GM23338 (cell line): ENCODE measurements around the gene RFX3. TPM values are rescaled to one million over a fixed set of nuclear protein-coding genes. Genes with fewer than 3 reads are reported as not detected.

ENCODE experiments used
- ATAC-seq: fragments of 200-7000 bp; cut with Tn5 transposase; 3 replicates; pipeline ENCODE4 v1.9.1; 2020
- DNase-seq: peaks from one replicate; pipeline ENCODE4 v3.0.0-alpha.2; 2015; ENCODE audit warnings: low spot score
- H2AFZ ChIP-seq: fragments of 200-600 bp; sonication (generic); 2 replicates; pipeline ENCODE4 v1.8.0; 2016; ENCODE audit warnings: antibody characterized with exemption, mild to moderate bottlenecking, moderate library complexity
- H3F3A ChIP-seq: fragments of 200-600 bp; sonication (generic); replicated peaks from 2 replicates; pipeline ENCODE4 v1.8.0; 2017; ENCODE audit warnings: antibody characterized with exemption, mixed run types, low read depth
- H3K27ac ChIP-seq: fragments of 200-600 bp; sonication (generic); 2 replicates; pipeline ENCODE4 v1.6.1; 2016; ENCODE audit warnings: low read depth
- H3K27me3 ChIP-seq: fragments of 200-600 bp; sonication (generic); 2 replicates; pipeline ENCODE4 v1.8.0; 2016; ENCODE audit warnings: mild to moderate bottlenecking, mixed run types, moderate library complexity; ENCODE audit not compliant: insufficient read depth
- H3K36me3 ChIP-seq: fragments of 200-600 bp; sonication (generic); 2 replicates; pipeline ENCODE4 v1.8.0; 2016; ENCODE audit warnings: mild to moderate bottlenecking; ENCODE audit not compliant: insufficient read depth
- H3K4me1 ChIP-seq: fragments of 200-600 bp; sonication (generic); 2 replicates; pipeline ENCODE4 v1.8.0; 2016; ENCODE audit warnings: mild to moderate bottlenecking, moderate library complexity; ENCODE audit not compliant: insufficient read depth
- H3K4me2 ChIP-seq: fragments of 200-600 bp; sonication (generic); 2 replicates; pipeline ENCODE4 v1.7.1; 2017; ENCODE audit warnings: mixed run types
- H3K4me3 ChIP-seq: fragments of 200-600 bp; sonication (generic); 2 replicates; pipeline ENCODE4 v1.6.1; 2016; ENCODE audit warnings: mixed run types
- H3K79me2 ChIP-seq: fragments of 200-600 bp; sonication (generic); replicated peaks from 2 replicates; pipeline ENCODE4 v1.8.0; 2017; ENCODE audit warnings: mild to moderate bottlenecking; ENCODE audit not compliant: insufficient read depth
- H3K9me2 ChIP-seq: fragments of 200-600 bp; sonication (generic); 2 replicates; pipeline ENCODE4 v1.8.0; 2017; ENCODE audit not compliant: insufficient read depth
- H4K20me1 ChIP-seq: fragments of 200-600 bp; sonication (generic); replicated peaks from 2 replicates; pipeline ENCODE4 v1.8.0; 2017; ENCODE audit warnings: mild to moderate bottlenecking; ENCODE audit not compliant: insufficient read depth
- H3K27ac Mint-ChIP-seq: 2 replicates; pipeline ENCODE4 v1.8.0; 2020; ENCODE audit warnings: inconsistent platforms, mild to moderate bottlenecking, moderate library complexity, mixed read lengths
- H3K27me3 Mint-ChIP-seq: 3 replicates; pipeline ENCODE4 v1.8.0; 2022; ENCODE audit warnings: low read depth, mild to moderate bottlenecking, moderate library complexity, mixed read lengths, inconsistent platforms; ENCODE audit not compliant: insufficient read depth, poor library complexity
- H3K36me3 Mint-ChIP-seq: 3 replicates; pipeline ENCODE4 v1.8.0; 2021; ENCODE audit warnings: low read depth, mild to moderate bottlenecking, inconsistent platforms, moderate library complexity, mixed read lengths
- H3K4me1 Mint-ChIP-seq: 3 replicates; pipeline ENCODE4 v1.8.0; 2020; ENCODE audit warnings: mild to moderate bottlenecking, inconsistent platforms, mixed read lengths
- H3K4me3 Mint-ChIP-seq: 3 replicates; pipeline ENCODE4 v1.8.0; 2021; ENCODE audit warnings: moderate library complexity, mild to moderate bottlenecking, inconsistent platforms, mixed read lengths
- H3K9me3 Mint-ChIP-seq: 3 replicates; pipeline ENCODE4 v1.8.0; 2020; ENCODE audit warnings: moderate library complexity, mild to moderate bottlenecking, inconsistent platforms, mixed read lengths
- CREB1 ChIP-seq: fragments of 250-450 bp; sonication (Bioruptor Pico); IDR thresholded peaks from 2 replicates; pipeline ENCODE4 v1.5.0; 2020; ENCODE audit warnings: low read depth, mild to moderate bottlenecking, moderate library complexity
- CTCF ChIP-seq, 2 experiments: fragments of 200-600 bp in 1 of 2; sonication (generic) in 1 of 2; conservative IDR thresholded peaks; 2 replicates each; pipeline versions ENCODE4 v1.5.1 to v1.6.1; 2016 to 2017; ENCODE audit warnings: antibody characterized with exemption in 2 of 2, low read depth in 2 of 2, mild to moderate bottlenecking in 2 of 2, moderate library complexity in 1 of 2
- EZH2 ChIP-seq: fragments of 200-600 bp; sonication (generic); IDR thresholded peaks from one replicate; pipeline ENCODE4 v1.8.0; 2017; ENCODE audit warnings: antibody characterized with exemption, mild to moderate bottlenecking, low read depth; ENCODE audit not compliant: unreplicated experiment
- EZH2phosphoT487 ChIP-seq: fragments of 200-600 bp; sonication (generic); IDR thresholded peaks from one replicate; pipeline ENCODE4 v1.8.1; 2018; ENCODE audit warnings: antibody characterized with exemption; ENCODE audit not compliant: unreplicated experiment
- JUNB ChIP-seq: IDR thresholded peaks from one replicate; pipeline ENCODE4 v1.6.1; 2016; ENCODE audit warnings: antibody characterized with exemption; ENCODE audit not compliant: unreplicated experiment
- NANOG ChIP-seq: IDR thresholded peaks from 2 replicates; pipeline ENCODE4 v1.6.1; 2016; ENCODE audit warnings: antibody characterized with exemption, borderline replicate concordance
- POLR2AphosphoS5 ChIP-seq: IDR thresholded peaks from 2 replicates; pipeline ENCODE4 v1.6.1; 2016; ENCODE audit warnings: antibody characterized with exemption, low read depth
- STAT1 ChIP-seq: IDR thresholded peaks from one replicate; pipeline ENCODE4 v1.6.1; 2016; ENCODE audit warnings: antibody characterized with exemption; ENCODE audit not compliant: unreplicated experiment
- ZNF114 ChIP-seq: fragments of 250-450 bp; sonication (Bioruptor Pico); IDR thresholded peaks from 2 replicates; pipeline ENCODE4 v1.5.0; 2020; ENCODE audit warnings: mild to moderate bottlenecking, moderate library complexity
- ZNF331 ChIP-seq: fragments of 250-450 bp; sonication (Bioruptor Pico); IDR thresholded peaks from 2 replicates; pipeline ENCODE4 v1.5.0; 2020; ENCODE audit warnings: low read depth, mild to moderate bottlenecking, moderate library complexity
- ZNF462 ChIP-seq: fragments of 250-450 bp; sonication (Bioruptor Pico); IDR thresholded peaks from 2 replicates; pipeline ENCODE4 v1.5.0; 2020; ENCODE audit warnings: mild to moderate bottlenecking, moderate library complexity
- polyA plus RNA-seq: library from polyadenylated mRNA; unstranded; fragments of >200 nt; fragmentation: Nextera tagmentation; extraction: Ambion mirVana; gene quantifications from 2 replicates; pipeline ENCODE4 v1.2.1, GENCODE V29; 2016
- total RNA-seq: library from RNA; depleted of rRNA; stranded (reverse); fragments of >200 nt; shearing (Covaris generic); gene quantifications from 2 replicates; pipeline ENCODE4 v1.2.3, GENCODE V29; 2014
- TF ChIP-seq, protein P1 (sequence below): IDR thresholded peaks from 2 replicates; pipeline ENCODE4 v1.6.1; 2016; ENCODE audit warnings: antibody characterized with exemption
- TF ChIP-seq, protein P2 (sequence below): IDR thresholded peaks from one replicate; pipeline ENCODE4 v1.6.1; 2018; ENCODE audit warnings: antibody characterized with exemption; ENCODE audit not compliant: unreplicated experiment

Gene RFX3
- total and polyA plus RNA-seq, 2 experiments from 2014 or later: 9.8 to 22.1 TPM

GRCh38 chr9:3177936-3178335, 347.9 kb downstream of the RFX3 start:
- H2AFZ ChIP-seq: no peak overlapping the region
- H3K36me3 Mint-ChIP-seq: no peaks in the 10 kb centered on the region
- peaks cover 24% of the 10 kb centered on the region for H3K27me3 Mint-ChIP-seq
- no peaks in the 10 kb centered on the region for H3K9me2 ChIP-seq
- no peak overlapping the region for H3K4me2 ChIP-seq
- H3F3A ChIP-seq: no peaks in the 10 kb centered on the region
- no peaks in the 10 kb centered on the region for H3K9me3 Mint-ChIP-seq
- no peaks in the 10 kb centered on the region for H3K36me3 ChIP-seq
- ATAC-seq (no peak), DNase-seq (no peak)
- no peak for TF ChIP-seq EZH2phosphoT487
- TF ChIP-seq ZNF462 (CRISPR knock-in tag): no peak
- TF ChIP-seq NANOG: no peak
- no peak for TF ChIP-seq ZNF331 (CRISPR knock-in tag)
- TF ChIP-seq CTCF (conservative IDR thresholded peaks at IDR 0.05; ENCODE audit: low read depth in 2 of 2): no peak
- TF ChIP-seq, protein P1, sequence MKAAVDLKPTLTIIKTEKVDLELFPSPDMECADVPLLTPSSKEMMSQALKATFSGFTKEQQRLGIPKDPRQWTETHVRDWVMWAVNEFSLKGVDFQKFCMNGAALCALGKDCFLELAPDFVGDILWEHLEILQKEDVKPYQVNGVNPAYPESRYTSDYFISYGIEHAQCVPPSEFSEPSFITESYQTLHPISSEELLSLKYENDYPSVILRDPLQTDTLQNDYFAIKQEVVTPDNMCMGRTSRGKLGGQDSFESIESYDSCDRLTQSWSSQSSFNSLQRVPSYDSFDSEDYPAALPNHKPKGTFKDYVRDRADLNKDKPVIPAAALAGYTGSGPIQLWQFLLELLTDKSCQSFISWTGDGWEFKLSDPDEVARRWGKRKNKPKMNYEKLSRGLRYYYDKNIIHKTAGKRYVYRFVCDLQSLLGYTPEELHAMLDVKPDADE: no peak
- no peak for TF ChIP-seq EZH2
- no peak for TF ChIP-seq POLR2AphosphoS5
- no peak for TF ChIP-seq ZNF114 (CRISPR knock-in tag)
- TF ChIP-seq, protein P2, sequence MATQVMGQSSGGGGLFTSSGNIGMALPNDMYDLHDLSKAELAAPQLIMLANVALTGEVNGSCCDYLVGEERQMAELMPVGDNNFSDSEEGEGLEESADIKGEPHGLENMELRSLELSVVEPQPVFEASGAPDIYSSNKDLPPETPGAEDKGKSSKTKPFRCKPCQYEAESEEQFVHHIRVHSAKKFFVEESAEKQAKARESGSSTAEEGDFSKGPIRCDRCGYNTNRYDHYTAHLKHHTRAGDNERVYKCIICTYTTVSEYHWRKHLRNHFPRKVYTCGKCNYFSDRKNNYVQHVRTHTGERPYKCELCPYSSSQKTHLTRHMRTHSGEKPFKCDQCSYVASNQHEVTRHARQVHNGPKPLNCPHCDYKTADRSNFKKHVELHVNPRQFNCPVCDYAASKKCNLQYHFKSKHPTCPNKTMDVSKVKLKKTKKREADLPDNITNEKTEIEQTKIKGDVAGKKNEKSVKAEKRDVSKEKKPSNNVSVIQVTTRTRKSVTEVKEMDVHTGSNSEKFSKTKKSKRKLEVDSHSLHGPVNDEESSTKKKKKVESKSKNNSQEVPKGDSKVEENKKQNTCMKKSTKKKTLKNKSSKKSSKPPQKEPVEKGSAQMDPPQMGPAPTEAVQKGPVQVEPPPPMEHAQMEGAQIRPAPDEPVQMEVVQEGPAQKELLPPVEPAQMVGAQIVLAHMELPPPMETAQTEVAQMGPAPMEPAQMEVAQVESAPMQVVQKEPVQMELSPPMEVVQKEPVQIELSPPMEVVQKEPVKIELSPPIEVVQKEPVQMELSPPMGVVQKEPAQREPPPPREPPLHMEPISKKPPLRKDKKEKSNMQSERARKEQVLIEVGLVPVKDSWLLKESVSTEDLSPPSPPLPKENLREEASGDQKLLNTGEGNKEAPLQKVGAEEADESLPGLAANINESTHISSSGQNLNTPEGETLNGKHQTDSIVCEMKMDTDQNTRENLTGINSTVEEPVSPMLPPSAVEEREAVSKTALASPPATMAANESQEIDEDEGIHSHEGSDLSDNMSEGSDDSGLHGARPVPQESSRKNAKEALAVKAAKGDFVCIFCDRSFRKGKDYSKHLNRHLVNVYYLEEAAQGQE: no peak
- no peak for TF ChIP-seq STAT1
- no peak for TF ChIP-seq JUNB
- no peak for TF ChIP-seq CREB1 (CRISPR knock-in tag)
- H3K79me2 ChIP-seq: no peaks in the 10 kb centered on the region
- peaks cover 40% of the 10 kb centered on the region for H3K27me3 ChIP-seq
- no peak overlapping the region for H3K4me3 Mint-ChIP-seq
- H4K20me1 ChIP-seq: no peaks in the 10 kb centered on the region
- H3K4me1 ChIP-seq: peaks cover 15% of the 10 kb centered on the region; the same call in 1 of the 2 replicates
- peaks cover 8% of the 10 kb centered on the region for H3K4me1 Mint-ChIP-seq
- H3K27ac ChIP-seq: no peak overlapping the region
- H3K27ac Mint-ChIP-seq: no peak overlapping the region
- H3K4me3 ChIP-seq: no peak overlapping the region
